ENCODE data around the gene RPL27A.

The RPL27A gene

GRCh38 chr11:8720868-8721608 lies 38.4 kb downstream of the RPL27A start:
- no peak for TF ChIP-seq CTCF (IDR thresholded peaks at IDR 0.05; ENCODE audit: borderline replicate concordance, insufficient read depth, low read depth, low read length)
- no peak overlapping the region for H3K4me3 ChIP-seq (ENCODE audit: low read depth, low read length)

- H3K4me3 ChIP-seq (ENCODE audit: low read depth, low read length), result no peak overlapping the region
- TF ChIP-seq CTCF (IDR thresholded peaks at IDR 0.05; ENCODE audit: borderline replicate concordance, insufficient read depth, low read depth, low read length), result no peak
Observed at GRCh38 chr11:8721609-8722500, 39.3 kb downstream of the RPL27A start.

GRCh38 chr11:8722809-8723208 lies 40.2 kb downstream of the RPL27A start:
- no peak overlapping the region for H3K4me3 ChIP-seq (ENCODE audit: low read depth, low read length)
- TF ChIP-seq CTCF (IDR thresholded peaks at IDR 0.05; ENCODE audit: borderline replicate concordance, insufficient read depth, low read depth, low read length), result no peak

GRCh38 chr11:8723711-8724110 lies 41.1 kb downstream of the RPL27A start:
- no peak overlapping the region for H3K4me3 ChIP-seq (ENCODE audit: low read depth, low read length)
- no peak for TF ChIP-seq CTCF (IDR thresholded peaks at IDR 0.05; ENCODE audit: borderline replicate concordance, insufficient read depth, low read depth, low read length)

GRCh38 chr11:8724682-8725081 lies 42.1 kb downstream of the RPL27A start:
- TF ChIP-seq CTCF (IDR thresholded peaks at IDR 0.05; ENCODE audit: borderline replicate concordance, insufficient read depth, low read depth, low read length), result no peak
- H3K4me3 ChIP-seq (ENCODE audit: low read depth, low read length), result no peak overlapping the region

- no peak overlapping the region for H3K4me3 ChIP-seq (ENCODE audit: low read depth, low read length)
- TF ChIP-seq CTCF (IDR thresholded peaks at IDR 0.05; ENCODE audit: borderline replicate concordance, insufficient read depth, low read depth, low read length), result no peak
Observed at GRCh38 chr11:8726395-8726794, 43.8 kb downstream of the RPL27A start.
